Measurements from ENCODE around the gene TAAR2. TPM values are rescaled to one million over a fixed set of nuclear protein-coding genes. Genes with fewer than 3 reads are reported as not detected.

Gene TAAR2
- total and polyA plus RNA-seq, 2 of the 8 experiments (the other 6 are each of a cell fraction or from before 2014, with no cell fraction given): not detected

DNA sequence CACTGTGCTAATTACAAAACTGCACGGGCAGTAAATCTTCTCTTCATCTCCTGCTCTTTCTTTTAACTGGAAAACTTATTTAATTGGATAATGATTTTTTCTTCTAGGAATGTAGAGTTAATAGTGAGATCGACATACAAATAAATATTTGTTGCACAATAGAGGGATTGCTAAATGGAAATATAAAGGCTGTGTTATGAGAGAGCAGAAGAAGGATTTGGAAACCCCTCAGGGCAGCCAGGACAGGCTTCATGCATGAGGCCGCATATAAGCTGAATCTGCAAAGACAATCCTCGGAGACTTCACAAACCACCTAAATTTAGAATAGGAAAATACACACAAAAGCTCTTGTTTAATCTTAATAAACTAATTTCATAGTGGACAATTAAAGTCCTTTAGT, 37.8 kb upstream of the TAAR2 start:
- H3K36me3 ChIP-seq (ENCODE audit: control insufficient read depth in 2 of 4, insufficient read depth in 4 of 4, low read length in 3 of 4): peaks cover 0 to 3% (median 0%) of the 10 kb centered on the region in 4 experiments; a peak in 1 of 8 replicates
- CTCF ChIA-PET (ENCODE audit: partially characterized antibody): interaction anchor here (0.6 to 2.2 kb wide), 5 partner anchors 10 to 218 kb away, joined by 3 to 5 read pairs (median 4); no protein-coding TSS in a partner anchor
- no peak overlapping the region for H2BK15ac ChIP-seq (ENCODE audit: low read length)
- H2BK20ac ChIP-seq (ENCODE audit: low read length): no peak overlapping the region
- H3K27ac ChIP-seq (ENCODE audit: low read depth, low read length): no peak overlapping the region
- H2AFZ ChIP-seq (ENCODE audit: low read length): no peak overlapping the region
- no peaks in the 10 kb centered on the region for H3K79me1 ChIP-seq (ENCODE audit: low read depth, low read length)
- H3K23me2 ChIP-seq (ENCODE audit: low read depth, low read length): no peaks in the 10 kb centered on the region
- H4K91ac ChIP-seq (replicated peaks; ENCODE audit: insufficient read length, low read length): no peak overlapping the region
- H3K4me1 ChIP-seq (replicated peaks in 1 of 4; ENCODE audit: control insufficient read depth in 3 of 4, insufficient read depth in 4 of 4, low read length in 3 of 4): peaks cover 0 to 6% (median 0%) of the 10 kb centered on the region in 4 experiments; a peak in 2 of 7 replicates
- H4K8ac ChIP-seq (ENCODE audit: extremely low read depth, insufficient read depth, low read length): no peak overlapping the region
- H3K18ac ChIP-seq (ENCODE audit: extremely low read depth, low read length): no peak overlapping the region
- WGBS, 2 experiments (ENCODE audit: extremely low coverage in 1 of 2, insufficient coverage in 1 of 2, insufficient read length in 1 of 2, insufficient replicate concordance in 2 of 2, low coverage in 1 of 2, low lambda C conversion rate in 2 of 2, missing lambda C conversion rate in 1 of 2): 95% methylated on average over 4 of the region's 4 CpGs; no CpG with 5 or more reads in 1 of the 2 experiments
- FAIRE-seq (no peak), DNase-seq (ENCODE audit: low read depth in 1 of 2, low spot score in 2 of 2) (no peak)
- H4K20me1 ChIP-seq (replicated peaks in 1 of 2; ENCODE audit: control insufficient read depth in 1 of 2, insufficient read depth in 2 of 2, low read length in 2 of 2): no peaks in the 10 kb centered on the region
- no peak overlapping the region for H2AK5ac ChIP-seq (ENCODE audit: low read depth, low read length)
- no peak overlapping the region for H3K23ac ChIP-seq (ENCODE audit: insufficient read length)
- H3K9me3 ChIP-seq (ENCODE audit: insufficient read depth in 2 of 2, low read depth in 1 of 2, low read length in 1 of 2): peaks cover 0 to 8% of the 10 kb centered on the region in 2 experiments; a peak in 2 of 4 replicates
- H2BK120ac ChIP-seq (replicated peaks; ENCODE audit: low read depth, low read length): no peak overlapping the region
- no peak overlapping the region for H3K4me3 ChIP-seq (ENCODE audit: extremely low read depth in 1 of 4, insufficient read depth in 2 of 4, low read depth in 3 of 4, low read length in 4 of 4)
- no peak overlapping the region for H3K9ac ChIP-seq (replicated peaks in 1 of 4; ENCODE audit: extremely low read depth in 1 of 4, low read depth in 3 of 4, low read length in 3 of 4)
- no peak overlapping the region for H3K4ac ChIP-seq (replicated peaks; ENCODE audit: insufficient read length, low read depth, low read length)
- no peak overlapping the region for H4K5ac ChIP-seq (ENCODE audit: insufficient read length, low read depth, low read length)
- H3K56ac ChIP-seq (replicated peaks; ENCODE audit: insufficient read length, low read depth, low read length): no peak overlapping the region
- H3K27me3 ChIP-seq (replicated peaks in 1 of 4; ENCODE audit: control insufficient read depth in 3 of 4, extremely low read depth in 1 of 4, insufficient read depth in 3 of 4, low read length in 3 of 4): no peaks in the 10 kb centered on the region
- H2BK12ac ChIP-seq (ENCODE audit: low read depth, low read length): no peak overlapping the region
- no peak overlapping the region for H3K4me2 ChIP-seq (ENCODE audit: insufficient read depth in 1 of 2, low read depth in 2 of 2, low read length in 2 of 2)
- H3K79me2 ChIP-seq (ENCODE audit: control insufficient read depth in 1 of 2, insufficient read depth in 2 of 2, low read length in 2 of 2): no peaks in the 10 kb centered on the region
- H3K14ac ChIP-seq (ENCODE audit: insufficient read length): no peak overlapping the region
- POLR2A ChIA-PET (ENCODE audit: partially characterized antibody): no interaction called here
- no peak overlapping the region for H2BK5ac ChIP-seq (ENCODE audit: low read depth, low read length)
- TF ChIP-seq TCF12 (IDR thresholded peaks at IDR 0.05; ENCODE audit: low read depth, low read length): no peak
- no peak for TF ChIP-seq PHF8 (conservative IDR thresholded peaks at IDR 0.05; ENCODE audit: low read depth, low read length)
- no peak for TF ChIP-seq MAFK (IDR thresholded peaks at IDR 0.05; ENCODE audit: low read depth, low read length)
- TF ChIP-seq ZNF274 (IDR thresholded peaks at IDR 0.05; ENCODE audit: borderline replicate concordance, extremely low read depth, low read length): no peak
- TF ChIP-seq CBX5 (IDR thresholded peaks at IDR 0.05; ENCODE audit: low read depth, low read length): no peak
- TF ChIP-seq BRCA1 (IDR thresholded peaks at IDR 0.05; ENCODE audit: low read depth, low read length): no peak
- no peak for TF ChIP-seq ASH2L (IDR thresholded peaks at IDR 0.05; ENCODE audit: low read length)
- TF ChIP-seq NRF1 (IDR thresholded peaks at IDR 0.05; ENCODE audit: low read depth, low read length): no peak
- TF ChIP-seq SIN3A (conservative IDR thresholded peaks at IDR 0.05 in 1 of 2, IDR thresholded peaks at IDR 0.05 in 1 of 2; ENCODE audit: low read depth in 1 of 2, low read length in 2 of 2): no peak
- no peak for TF ChIP-seq RXRA (IDR thresholded peaks at IDR 0.05; ENCODE audit: insufficient read depth, low read depth, low read length)
- TF ChIP-seq, protein P1, sequence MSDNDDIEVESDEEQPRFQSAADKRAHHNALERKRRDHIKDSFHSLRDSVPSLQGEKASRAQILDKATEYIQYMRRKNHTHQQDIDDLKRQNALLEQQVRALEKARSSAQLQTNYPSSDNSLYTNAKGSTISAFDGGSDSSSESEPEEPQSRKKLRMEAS (IDR thresholded peaks at IDR 0.05): no peak
- TF ChIP-seq JUN (IDR thresholded peaks at IDR 0.05; ENCODE audit: low read depth, low read length): no peak
- no peak for TF ChIP-seq BCL11A (IDR thresholded peaks at IDR 0.05; ENCODE audit: low read depth in 2 of 2, low read length in 2 of 2)
